Fibroblast of lung (primary cell): ENCODE data around the gene FBXL13. TPM values are rescaled to one million over a fixed set of nuclear protein-coding genes. Genes with fewer than 3 reads are reported as not detected.
"Not testable (repeated sequence)": the region's sequence is repeated elsewhere in the genome, so short reads cannot be mapped to it uniquely, and the experiment has no call there.

Experiments
- DNase-seq, 2 donors: peaks; one replicate each; pipeline versions ENCODE4 v3.0.0 to v3.0.0-alpha.2; 2010; ENCODE audit warnings: low read depth in 2 of 2
- H2AFZ ChIP-seq: 2 replicates; pipeline ENCODE4 v1.5.1; 2012; ENCODE audit warnings: low read length, control low read depth, inconsistent platforms
- H3K27ac ChIP-seq: 2 replicates; pipeline ENCODE4 v1.5.1; 2011; ENCODE audit warnings: low read length, control low read depth; ENCODE audit not compliant: insufficient read depth
- H3K27me3 ChIP-seq: 2 replicates; pipeline ENCODE4 v1.5.1; 2011; ENCODE audit warnings: mild to moderate bottlenecking, low read length; ENCODE audit not compliant: control insufficient read depth, insufficient read depth
- H3K36me3 ChIP-seq: 2 replicates; pipeline ENCODE4 v1.5.1; 2011; ENCODE audit warnings: low read length; ENCODE audit not compliant: control insufficient read depth, insufficient read depth
- H3K4me1 ChIP-seq: 2 replicates; pipeline ENCODE4 v1.5.1; 2011; ENCODE audit warnings: low read length; ENCODE audit not compliant: control insufficient read depth, insufficient read depth; ENCODE audit errors: extremely low read depth
- H3K4me2 ChIP-seq: 2 replicates; pipeline ENCODE4 v1.5.1; 2011; ENCODE audit warnings: low read length, control low read depth; ENCODE audit not compliant: insufficient read depth; ENCODE audit errors: extremely low read depth
- H3K4me3 ChIP-seq, 4 experiments: fragments of 200-600 bp in 1 of 4; sonication (generic) in 1 of 4; replicated peaks in 1 of 4; 2 replicates each; pipeline ENCODE4 v1.5.1; 2011 to 2016; ENCODE audit warnings: low read length in 4 of 4, low read depth in 3 of 4, mild to moderate bottlenecking in 3 of 4, control low read depth in 2 of 4, inconsistent platforms in 1 of 4, mixed read lengths in 1 of 4; ENCODE audit not compliant: insufficient read depth in 1 of 4; ENCODE audit errors: control extremely low read depth in 1 of 4
- H3K79me2 ChIP-seq: 2 replicates; pipeline ENCODE4 v1.5.1; 2012; ENCODE audit warnings: mild to moderate bottlenecking, low read length, inconsistent platforms; ENCODE audit not compliant: control insufficient read depth, insufficient read depth
- H3K9ac ChIP-seq: 2 replicates; pipeline ENCODE4 v1.5.1; 2011; ENCODE audit warnings: mild to moderate bottlenecking, low read length, control low read depth; ENCODE audit not compliant: insufficient read depth
- H3K9me3 ChIP-seq: 2 replicates; pipeline ENCODE4 v1.5.1; 2012; ENCODE audit warnings: low read depth, low read length; ENCODE audit not compliant: control insufficient read depth, insufficient read depth
- H4K20me1 ChIP-seq: 2 replicates; pipeline ENCODE4 v1.5.1; 2011; ENCODE audit warnings: low read length; ENCODE audit not compliant: control insufficient read depth, insufficient read depth; ENCODE audit errors: extremely low read depth
- EZH2 ChIP-seq: IDR thresholded peaks from 2 replicates; pipeline ENCODE4 v1.5.1; 2012; ENCODE audit warnings: low read length, control low read depth, mild to moderate bottlenecking; ENCODE audit errors: missing control alignments
- polyA plus RNA-seq, 2 donors: library from polyadenylated mRNA; depleted of rRNA in 1 of 2; stranded (reverse) in 1 of 2; unstranded in 1 of 2; fragments of >200 nt; gene quantifications; 2 replicates each; pipeline ENCODE4 v1.2.1, GENCODE V29; 2011 to 2012; ENCODE audit warnings: missing spikeins in 1 of 2
- total RNA-seq: library from RNA; depleted of rRNA; stranded (reverse); fragments of >200 nt; gene quantifications from 2 replicates; pipeline ENCODE4 v1.2.1, GENCODE V29; 2014
- TF ChIP-seq, protein P1 (sequence below), 2 donors: IDR thresholded peaks in 1 of 2; conservative IDR thresholded peaks in 1 of 2; 1 replicate in 1 of 2; 2 replicates in 1 of 2; pipeline ENCODE4 v1.5.1; 2011 to 2012; ENCODE audit warnings: low read length in 2 of 2, control low read depth in 1 of 2, inconsistent platforms in 1 of 2, low read depth in 1 of 2, mild to moderate bottlenecking in 1 of 2

The FBXL13 gene
- total and polyA plus RNA-seq, 2 donors (not counting 1 experiment from before 2014, with no cell fraction given), result 0.41 to 0.66 TPM

DNA sequence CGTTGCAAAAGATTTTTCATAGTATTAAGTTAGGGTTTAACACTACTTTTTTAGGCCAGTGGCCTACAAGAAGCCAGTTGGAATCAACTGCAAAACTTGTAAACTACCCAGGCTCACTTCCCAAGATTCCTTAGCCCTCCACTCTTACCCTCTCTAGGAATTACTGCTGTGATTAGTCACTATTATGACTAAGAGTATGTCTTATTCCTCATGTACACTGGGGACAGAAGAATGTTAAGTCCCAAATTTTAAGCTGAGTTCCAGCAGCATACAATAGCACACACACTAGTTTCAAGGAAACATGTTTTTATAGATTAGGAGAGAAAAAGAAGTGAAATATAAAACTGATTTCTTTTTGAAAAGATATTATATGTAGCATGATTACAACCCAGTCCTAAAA, 42.8 kb downstream of the FBXL13 start:
- H3K9ac ChIP-seq, result no peak overlapping the region
- H3K9me3 ChIP-seq, result no peaks in the 10 kb centered on the region
- no peak for TF ChIP-seq EZH2
- TF ChIP-seq, protein P1, sequence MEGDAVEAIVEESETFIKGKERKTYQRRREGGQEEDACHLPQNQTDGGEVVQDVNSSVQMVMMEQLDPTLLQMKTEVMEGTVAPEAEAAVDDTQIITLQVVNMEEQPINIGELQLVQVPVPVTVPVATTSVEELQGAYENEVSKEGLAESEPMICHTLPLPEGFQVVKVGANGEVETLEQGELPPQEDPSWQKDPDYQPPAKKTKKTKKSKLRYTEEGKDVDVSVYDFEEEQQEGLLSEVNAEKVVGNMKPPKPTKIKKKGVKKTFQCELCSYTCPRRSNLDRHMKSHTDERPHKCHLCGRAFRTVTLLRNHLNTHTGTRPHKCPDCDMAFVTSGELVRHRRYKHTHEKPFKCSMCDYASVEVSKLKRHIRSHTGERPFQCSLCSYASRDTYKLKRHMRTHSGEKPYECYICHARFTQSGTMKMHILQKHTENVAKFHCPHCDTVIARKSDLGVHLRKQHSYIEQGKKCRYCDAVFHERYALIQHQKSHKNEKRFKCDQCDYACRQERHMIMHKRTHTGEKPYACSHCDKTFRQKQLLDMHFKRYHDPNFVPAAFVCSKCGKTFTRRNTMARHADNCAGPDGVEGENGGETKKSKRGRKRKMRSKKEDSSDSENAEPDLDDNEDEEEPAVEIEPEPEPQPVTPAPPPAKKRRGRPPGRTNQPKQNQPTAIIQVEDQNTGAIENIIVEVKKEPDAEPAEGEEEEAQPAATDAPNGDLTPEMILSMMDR (conservative IDR thresholded peaks at IDR 0.05 in 1 of 2, IDR thresholded peaks at IDR 0.05 in 1 of 2; ENCODE audit: low read depth in 1 of 2, low read length in 2 of 2), result no peak
- no peak overlapping the region for H3K4me3 ChIP-seq
- no peaks in the 10 kb centered on the region for H3K79me2 ChIP-seq
- no peak overlapping the region for H3K4me2 ChIP-seq
- no peaks in the 10 kb centered on the region for H3K4me1 ChIP-seq
- no peaks in the 10 kb centered on the region for H3K27me3 ChIP-seq
- no peak overlapping the region for H3K27ac ChIP-seq
- no peaks in the 10 kb centered on the region for H4K20me1 ChIP-seq
- H2AFZ ChIP-seq, result no peak overlapping the region
- DNase-seq, result peak in 1 of 2 donors; percentile 48
- H3K36me3 ChIP-seq, result no peaks in the 10 kb centered on the region

DNA sequence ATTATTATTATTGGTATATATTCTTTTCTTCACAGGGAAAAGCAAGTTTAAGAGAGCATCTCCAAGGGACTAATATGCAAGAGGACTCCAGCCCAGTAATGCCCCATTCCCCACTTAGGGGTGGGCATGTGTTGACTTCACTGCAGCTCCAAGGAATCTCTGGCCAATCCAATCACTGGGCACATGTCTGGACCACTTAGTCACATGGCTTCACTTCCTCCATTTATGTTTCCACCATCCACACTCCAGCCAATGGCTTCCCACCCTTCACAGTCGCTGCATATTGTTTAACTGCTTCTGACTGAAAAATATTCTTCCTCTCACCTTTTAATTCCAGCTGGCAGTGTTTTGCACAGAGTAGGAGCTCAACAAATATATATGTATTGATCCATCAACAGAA, 43.6 kb downstream of the FBXL13 start:
- no peaks in the 10 kb centered on the region for H4K20me1 ChIP-seq
- H3K9ac ChIP-seq, result no peak overlapping the region
- no peak overlapping the region for H3K4me3 ChIP-seq
- H3K9me3 ChIP-seq, result no peaks in the 10 kb centered on the region
- H2AFZ ChIP-seq, result no peak overlapping the region
- H3K4me2 ChIP-seq, result no peak overlapping the region
- no peaks in the 10 kb centered on the region for H3K27me3 ChIP-seq
- no peak for DNase-seq
- H3K27ac ChIP-seq, result no peak overlapping the region
- TF ChIP-seq, protein P1 (conservative IDR thresholded peaks at IDR 0.05 in 1 of 2, IDR thresholded peaks at IDR 0.05 in 1 of 2; ENCODE audit: low read depth in 1 of 2, low read length in 2 of 2), result no peak
- no peak for TF ChIP-seq EZH2
- H3K4me1 ChIP-seq, result no peaks in the 10 kb centered on the region
- no peaks in the 10 kb centered on the region for H3K79me2 ChIP-seq
- H3K36me3 ChIP-seq, result no peaks in the 10 kb centered on the region

DNA sequence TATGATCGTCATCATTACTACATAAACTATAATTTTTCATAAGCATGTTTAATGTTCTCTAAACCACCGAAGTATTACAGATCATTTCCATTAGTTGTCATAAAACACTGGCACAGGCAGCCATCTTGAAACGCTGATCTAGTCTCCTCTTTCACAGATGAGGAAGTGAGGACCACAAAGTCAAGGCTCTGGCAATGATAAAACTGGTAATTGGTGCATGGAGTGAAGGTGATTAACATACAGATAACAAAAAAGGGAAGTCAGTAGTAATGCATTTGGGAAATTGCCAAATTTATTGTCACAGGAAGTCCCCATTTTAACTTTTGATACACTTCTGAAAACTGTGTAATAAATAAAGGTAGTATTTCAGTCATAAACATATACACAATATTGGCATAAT, 49.3 kb downstream of the FBXL13 start:
- no peaks in the 10 kb centered on the region for H3K4me1 ChIP-seq
- no peak overlapping the region for H3K27ac ChIP-seq
- no peak overlapping the region for H3K4me3 ChIP-seq
- H3K9ac ChIP-seq, result no peak overlapping the region
- H3K27me3 ChIP-seq, result no peaks in the 10 kb centered on the region
- no peaks in the 10 kb centered on the region for H3K9me3 ChIP-seq
- H3K79me2 ChIP-seq, result no peaks in the 10 kb centered on the region
- H3K36me3 ChIP-seq, result no peaks in the 10 kb centered on the region
- TF ChIP-seq, protein P1 (conservative IDR thresholded peaks at IDR 0.05 in 1 of 2, IDR thresholded peaks at IDR 0.05 in 1 of 2; ENCODE audit: low read depth in 1 of 2, low read length in 2 of 2), result no peak
- no peak for TF ChIP-seq EZH2
- no peak overlapping the region for H2AFZ ChIP-seq
- H4K20me1 ChIP-seq, result no peaks in the 10 kb centered on the region
- DNase-seq, result no peak
- H3K4me2 ChIP-seq, result no peak overlapping the region

DNA sequence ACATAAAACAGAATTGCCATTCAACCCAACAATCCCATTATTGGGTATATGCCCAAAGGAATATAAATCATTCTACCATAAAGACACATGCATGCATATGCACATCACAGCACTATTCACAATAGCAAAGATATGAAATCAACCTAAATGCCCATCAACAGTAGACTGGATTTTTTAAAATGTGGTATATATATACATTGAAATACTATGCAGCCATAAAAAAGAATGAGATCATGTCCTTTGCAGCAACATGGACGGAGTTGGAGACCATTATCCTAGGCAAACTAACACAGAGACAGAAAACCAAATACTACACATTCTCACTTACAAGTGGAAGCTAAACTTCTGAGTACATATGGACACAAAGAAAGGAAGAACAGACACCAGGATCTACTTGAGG, 51.0 kb downstream of the FBXL13 start:
- DNase-seq, result not testable (repeated sequence)

DNA sequence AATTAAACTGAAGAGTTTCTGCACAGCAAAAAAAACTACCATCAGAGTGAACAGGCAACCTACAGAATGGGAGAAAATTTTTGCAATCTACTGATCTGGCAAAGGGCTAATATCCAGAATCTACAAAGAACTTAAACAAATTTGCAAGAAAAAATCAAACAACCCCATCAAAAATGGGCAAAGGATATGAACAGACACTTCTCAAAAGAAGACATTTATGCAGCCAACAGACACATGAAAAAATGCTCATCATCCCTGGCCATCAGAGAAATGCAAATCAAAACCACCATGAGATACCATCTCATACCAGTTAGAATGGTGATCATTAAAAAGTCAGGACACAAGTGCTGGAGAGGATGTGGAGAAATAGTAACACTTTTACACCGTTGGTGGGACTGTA, 53.1 kb downstream of the FBXL13 start:
- not testable (repeated sequence) for H3K36me3 ChIP-seq, H3K4me2 ChIP-seq, H3K4me3 ChIP-seq, DNase-seq, H3K27ac ChIP-seq, H3K79me2 ChIP-seq, H4K20me1 ChIP-seq, H3K9ac ChIP-seq, H2AFZ ChIP-seq, H3K27me3 ChIP-seq, H3K9me3 ChIP-seq, H3K4me1 ChIP-seq

More for the DNA sequence above, 51.0 kb downstream of the FBXL13 start:
- H3K9me3 ChIP-seq, H3K27ac ChIP-seq, H3K4me1 ChIP-seq, H3K79me2 ChIP-seq, H2AFZ ChIP-seq, H3K4me2 ChIP-seq, H3K27me3 ChIP-seq, H3K9ac ChIP-seq, H3K4me3 ChIP-seq, H4K20me1 ChIP-seq, H3K36me3 ChIP-seq: not testable (repeated sequence)
